ENCODE results near the gene TMEM178B. TPM values are rescaled to one million over a fixed set of nuclear protein-coding genes. Genes with fewer than 3 reads are reported as not detected.

TMEM178B gene
- total and polyA plus RNA-seq, 2 of the 4 experiments (the other 2 are of a cell fraction), result under 0.01 to 0.05 TPM

GRCh38 chr7:141290365-141290764 lies 216.5 kb downstream of the TMEM178B start:
- in situ Hi-C loops (cut with MboI; ENCODE audit: low sequenced_read_pairs), result no loop called here

More at GRCh38 chr7:141290365-141290764, 216.5 kb downstream of the TMEM178B start:
- H3K14ac ChIP-seq (replicated peaks; ENCODE audit: low read depth, low read length), result no peak overlapping the region
- no peak overlapping the region for H3K4me3 ChIP-seq (ENCODE audit: insufficient read depth, low read depth, low read length)
- H4K20me1 ChIP-seq (ENCODE audit: insufficient read depth, low read length), result no peaks in the 10 kb centered on the region
- H3K56ac ChIP-seq (ENCODE audit: extremely low read depth, insufficient read depth, low read length), result no peak overlapping the region
- no peak overlapping the region for H4K5ac ChIP-seq (ENCODE audit: low read depth, low read length)
- H3K4me1 ChIP-seq (ENCODE audit: control insufficient read depth, insufficient read depth, low read length), result no peaks in the 10 kb centered on the region
- no peak overlapping the region for H3K9ac ChIP-seq (ENCODE audit: low read depth, low read length)
- no peak overlapping the region for H3K27ac ChIP-seq (ENCODE audit: insufficient read depth, low read length)
- H2BK20ac ChIP-seq (ENCODE audit: low read depth, low read length), result no peak overlapping the region
- TF ChIP-seq RCOR1 (IDR thresholded peaks at IDR 0.05; ENCODE audit: insufficient replicate concordance, low read length) (no peak), BHLHE40 (IDR thresholded peaks at IDR 0.05; ENCODE audit: low read depth, low read length) (no peak), RFX5 (IDR thresholded peaks at IDR 0.05; ENCODE audit: low read depth, low read length) (no peak), CHD1 (IDR thresholded peaks at IDR 0.05; ENCODE audit: low read depth, low read length) (no peak), MXI1 (IDR thresholded peaks at IDR 0.05; ENCODE audit: borderline replicate concordance, low read depth, low read length) (no peak)
- no peak overlapping the region for H2BK120ac ChIP-seq (ENCODE audit: low read depth, low read length)
- H2BK15ac ChIP-seq (ENCODE audit: low read depth, low read length), result no peak overlapping the region
- no peaks in the 10 kb centered on the region for H3K36me3 ChIP-seq (ENCODE audit: control insufficient read depth, insufficient read depth, low read length)
- no peak overlapping the region for H2AK9ac ChIP-seq (replicated peaks; ENCODE audit: low read depth, low read length, poor library complexity)
- dilution Hi-C loops (cut with HindIII; ENCODE audit: low sequenced_read_pairs, unreplicated experiment) (no loop called here), intact Hi-C loops (cut with micrococcal nuclease) (no loop called here)
- no peak overlapping the region for H4K91ac ChIP-seq (ENCODE audit: insufficient read depth, low read depth, low read length)
- H3K9me3 ChIP-seq (ENCODE audit: control insufficient read depth, insufficient read depth, low read length), result peaks cover 11% of the 10 kb centered on the region
- no peak overlapping the region for H2AFZ ChIP-seq (replicated peaks; ENCODE audit: low read length, poor library complexity)
- WGBS, 2 experiments (ENCODE audit: extremely low coverage in 2 of 2, insufficient read length in 1 of 2), result 65% methylated on average over 4 of the region's 8 CpGs; no CpG with 5 or more reads in 1 of the 2 experiments
- H3K4me2 ChIP-seq (ENCODE audit: low read depth, low read length), result no peak overlapping the region
- H3K79me1 ChIP-seq (ENCODE audit: low read depth in 1 of 2, low read length in 2 of 2), result peaks cover 0 to 2% of the 10 kb centered on the region in 2 experiments; a peak in 1 of 4 replicates
- CTCF ChIA-PET, result no interaction called here
- H3K9me1 ChIP-seq (ENCODE audit: insufficient read depth, low read length), result no peaks in the 10 kb centered on the region
- no peak overlapping the region for H3K23ac ChIP-seq (ENCODE audit: low read depth, low read length)
- no peak overlapping the region for H3K18ac ChIP-seq (ENCODE audit: low read depth, low read length)
- no peak for DNase-seq
- no peak overlapping the region for H3K4ac ChIP-seq (ENCODE audit: low read depth, low read length)
- no peak for ATAC-seq (ENCODE audit: low read depth)
- H2BK5ac ChIP-seq (ENCODE audit: low read depth, low read length, poor library complexity, severe bottlenecking), result no peak overlapping the region
- POLR2A ChIA-PET (ENCODE audit: unreplicated experiment), result no interaction called here
- no TSS peak for BruUV-seq (replicated peaks)
- H3K27me3 ChIP-seq (ENCODE audit: control insufficient read depth, insufficient read depth, low read length), result no peaks in the 10 kb centered on the region
- H4K8ac ChIP-seq (ENCODE audit: low read depth in 2 of 2, low read length in 2 of 2), result no peak overlapping the region
- no peak overlapping the region for H2AK5ac ChIP-seq (ENCODE audit: low read depth, low read length)

All from IMR-90 (cell line).